Panc1 (cell line): ENCODE measurements around the gene MYH16. TPM values are rescaled to one million over a fixed set of nuclear protein-coding genes. Genes with fewer than 3 reads are reported as not detected.

ENCODE experiments used
- ATAC-seq: fragments of 200-7000 bp; cut with Tn5 transposase; 2 replicates; pipeline ENCODE4 v1.9.1; 2020; ENCODE audit warnings: mild to moderate bottlenecking, moderate library complexity
- BruUV-seq: library from RNA; stranded (reverse); fragments of 400-500 nt; replicated peaks from 2 replicates; lab custom pipeline; 2021; lab: Mats Ljungman, UMichigan
- CTCF ChIA-PET: fragments of 300-600 bp; sonication (Branson Sonifier 250); formaldehyde crosslinking; loops from one replicate; lab custom pipeline; 2022; ENCODE audit warnings: antibody characterized with exemption; lab: Charles Lee
- POLR2A ChIA-PET: fragments of 300-600 bp; sonication (Branson Sonifier 250); formaldehyde crosslinking; loops from one replicate; lab custom pipeline; 2022; ENCODE audit warnings: antibody characterized with exemption; lab: Charles Lee
- DNase-seq: peaks from one replicate; pipeline ENCODE4 v3.0.0-alpha.2; 2010; ENCODE audit warnings: low read depth, low spot score
- H3K27ac ChIP-seq: 2 replicates; pipeline ENCODE4 v1.5.1; 2011; ENCODE audit warnings: mild to moderate bottlenecking, low read length, inconsistent platforms
- H3K27me3 ChIP-seq: fragments of 200-500 bp; sonication (Bioruptor generic); 2 replicates; pipeline ENCODE4 v1.6.0; 2014; ENCODE audit warnings: low read length, inconsistent platforms; ENCODE audit not compliant: control insufficient read depth, insufficient read depth
- H3K36me3 ChIP-seq: fragments of 200-500 bp; sonication (Bioruptor generic); 2 replicates; pipeline ENCODE4 v1.5.1; 2014; ENCODE audit warnings: inconsistent platforms, mild to moderate bottlenecking, low read length, moderate library complexity; ENCODE audit not compliant: control insufficient read depth, insufficient read depth
- H3K4me1 ChIP-seq: 2 replicates; pipeline ENCODE4 v1.5.1; 2011; ENCODE audit warnings: inconsistent platforms, mild to moderate bottlenecking, low read length, moderate library complexity; ENCODE audit not compliant: control insufficient read depth, insufficient read depth
- H3K4me3 ChIP-seq, 2 experiments: 2 replicates each; pipeline ENCODE4 v1.5.1; 2011 to 2012; ENCODE audit warnings: low read depth in 2 of 2, low read length in 2 of 2, mild to moderate bottlenecking in 2 of 2, inconsistent platforms in 1 of 2, moderate library complexity in 1 of 2
- H3K9me3 ChIP-seq: fragments of 200-500 bp; sonication (Bioruptor generic); 2 replicates; pipeline ENCODE4 v1.5.1; 2014; ENCODE audit warnings: low read depth, mild to moderate bottlenecking, inconsistent platforms, low read length, moderate library complexity; ENCODE audit not compliant: control insufficient read depth, insufficient read depth
- POLR2AphosphoS5 ChIP-seq: IDR thresholded peaks from 2 replicates; pipeline ENCODE4 v1.6.1; 2012; ENCODE audit warnings: mild to moderate bottlenecking, low read depth, low read length, moderate library complexity
- SIN3A ChIP-seq: IDR thresholded peaks from 2 replicates; pipeline ENCODE4 v1.6.1; 2012; ENCODE audit warnings: low read depth, mild to moderate bottlenecking, low read length, moderate library complexity, borderline replicate concordance; ENCODE audit not compliant: insufficient read depth
- TCF7L2 ChIP-seq: IDR thresholded peaks from 2 replicates; pipeline ENCODE4 v1.6.1; 2011; ENCODE audit warnings: mild to moderate bottlenecking, low read depth, low read length, inconsistent platforms
- in situ Hi-C: cut with HindIII; loops from 2 replicates; pipeline ENCODE4 v1.10.0; 2016; ENCODE audit warnings: low sequenced_read_pairs, low pct_unique_long_range_greater_than_20kb
- intact Hi-C: fragments of 100-400 bp; cut with micrococcal nuclease; formaldehyde crosslinking; loops from one replicate; pipeline ENCODE4 v1.10.0; 2022; ENCODE audit not compliant: unreplicated experiment
- total RNA-seq: library from RNA; stranded (reverse); gene quantifications from one replicate; pipeline ENCODE4 v1.2.1, GENCODE V29; 2021; ENCODE audit not compliant: unreplicated experiment
- TF ChIP-seq, protein P1 (sequence below): fragments of 450-650 bp; IDR thresholded peaks from 2 replicates; pipeline ENCODE4 v1.5.1; 2017; ENCODE audit warnings: mild to moderate bottlenecking
- TF ChIP-seq, protein P2 (sequence below), 2 experiments: IDR thresholded peaks; 2 replicates each; pipeline ENCODE4 v1.6.1; 2011 to 2012; ENCODE audit warnings: low read depth in 2 of 2, control low read depth in 1 of 2, low read length in 1 of 2, mild to moderate bottlenecking in 1 of 2, moderate library complexity in 1 of 2; ENCODE audit not compliant: insufficient read depth in 1 of 2

Gene MYH16
- total RNA-seq, 1 experiment from 2014 or later: 0.23 TPM

DNA sequence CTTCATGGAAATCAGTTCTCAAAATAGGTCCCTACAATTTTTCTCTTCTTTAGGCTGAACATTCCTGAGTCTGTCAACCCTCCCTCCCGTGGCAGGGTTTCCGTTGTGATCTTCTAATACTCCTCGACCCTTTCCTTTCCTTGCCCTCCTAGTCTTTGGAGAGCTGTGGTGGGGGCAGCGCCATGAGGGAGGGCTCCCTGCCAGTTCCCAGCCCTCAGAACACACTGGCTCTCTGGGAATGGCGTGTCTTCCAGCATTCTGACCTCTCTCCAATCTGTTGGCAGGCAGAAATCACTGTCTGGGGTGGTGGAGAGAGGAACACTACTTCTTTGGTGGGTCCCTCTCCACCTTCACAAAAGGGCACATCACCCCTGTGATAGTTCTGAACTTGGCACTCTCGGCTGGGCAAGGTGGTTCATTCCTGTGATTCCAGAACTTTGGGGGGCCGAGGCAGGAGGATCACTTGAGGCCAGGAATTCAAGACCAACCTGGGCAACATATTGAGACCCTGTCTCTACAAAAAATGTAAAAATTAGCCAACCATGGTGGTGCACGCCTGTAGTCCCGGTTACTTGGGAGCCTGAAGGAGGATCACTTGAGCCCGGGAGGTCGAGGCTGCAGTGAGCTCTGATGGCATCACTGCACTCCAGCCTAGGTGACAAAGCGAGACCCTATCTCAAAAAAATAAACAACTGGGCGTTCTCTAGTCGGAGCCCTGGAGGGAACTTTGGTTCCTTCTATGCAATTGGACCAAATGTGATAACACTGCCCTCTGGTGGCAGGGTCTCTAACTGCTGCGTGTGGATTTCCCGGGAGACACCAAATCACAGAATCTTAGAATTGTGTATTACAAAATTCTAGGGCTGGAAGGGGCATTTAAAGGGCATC is 39.9 kb downstream of the MYH16 start:
- intact Hi-C loops: loop anchor here (1.0 to 5.0 kb wide), 3 partner anchors 150 to 272 kb away; no protein-coding TSS in a partner anchor
- TF ChIP-seq, protein P1, sequence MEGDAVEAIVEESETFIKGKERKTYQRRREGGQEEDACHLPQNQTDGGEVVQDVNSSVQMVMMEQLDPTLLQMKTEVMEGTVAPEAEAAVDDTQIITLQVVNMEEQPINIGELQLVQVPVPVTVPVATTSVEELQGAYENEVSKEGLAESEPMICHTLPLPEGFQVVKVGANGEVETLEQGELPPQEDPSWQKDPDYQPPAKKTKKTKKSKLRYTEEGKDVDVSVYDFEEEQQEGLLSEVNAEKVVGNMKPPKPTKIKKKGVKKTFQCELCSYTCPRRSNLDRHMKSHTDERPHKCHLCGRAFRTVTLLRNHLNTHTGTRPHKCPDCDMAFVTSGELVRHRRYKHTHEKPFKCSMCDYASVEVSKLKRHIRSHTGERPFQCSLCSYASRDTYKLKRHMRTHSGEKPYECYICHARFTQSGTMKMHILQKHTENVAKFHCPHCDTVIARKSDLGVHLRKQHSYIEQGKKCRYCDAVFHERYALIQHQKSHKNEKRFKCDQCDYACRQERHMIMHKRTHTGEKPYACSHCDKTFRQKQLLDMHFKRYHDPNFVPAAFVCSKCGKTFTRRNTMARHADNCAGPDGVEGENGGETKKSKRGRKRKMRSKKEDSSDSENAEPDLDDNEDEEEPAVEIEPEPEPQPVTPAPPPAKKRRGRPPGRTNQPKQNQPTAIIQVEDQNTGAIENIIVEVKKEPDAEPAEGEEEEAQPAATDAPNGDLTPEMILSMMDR: peak; percentile 93
- TF ChIP-seq POLR2AphosphoS5 (no peak), SIN3A (no peak), TCF7L2 (no peak)
- TF ChIP-seq, protein P2, sequence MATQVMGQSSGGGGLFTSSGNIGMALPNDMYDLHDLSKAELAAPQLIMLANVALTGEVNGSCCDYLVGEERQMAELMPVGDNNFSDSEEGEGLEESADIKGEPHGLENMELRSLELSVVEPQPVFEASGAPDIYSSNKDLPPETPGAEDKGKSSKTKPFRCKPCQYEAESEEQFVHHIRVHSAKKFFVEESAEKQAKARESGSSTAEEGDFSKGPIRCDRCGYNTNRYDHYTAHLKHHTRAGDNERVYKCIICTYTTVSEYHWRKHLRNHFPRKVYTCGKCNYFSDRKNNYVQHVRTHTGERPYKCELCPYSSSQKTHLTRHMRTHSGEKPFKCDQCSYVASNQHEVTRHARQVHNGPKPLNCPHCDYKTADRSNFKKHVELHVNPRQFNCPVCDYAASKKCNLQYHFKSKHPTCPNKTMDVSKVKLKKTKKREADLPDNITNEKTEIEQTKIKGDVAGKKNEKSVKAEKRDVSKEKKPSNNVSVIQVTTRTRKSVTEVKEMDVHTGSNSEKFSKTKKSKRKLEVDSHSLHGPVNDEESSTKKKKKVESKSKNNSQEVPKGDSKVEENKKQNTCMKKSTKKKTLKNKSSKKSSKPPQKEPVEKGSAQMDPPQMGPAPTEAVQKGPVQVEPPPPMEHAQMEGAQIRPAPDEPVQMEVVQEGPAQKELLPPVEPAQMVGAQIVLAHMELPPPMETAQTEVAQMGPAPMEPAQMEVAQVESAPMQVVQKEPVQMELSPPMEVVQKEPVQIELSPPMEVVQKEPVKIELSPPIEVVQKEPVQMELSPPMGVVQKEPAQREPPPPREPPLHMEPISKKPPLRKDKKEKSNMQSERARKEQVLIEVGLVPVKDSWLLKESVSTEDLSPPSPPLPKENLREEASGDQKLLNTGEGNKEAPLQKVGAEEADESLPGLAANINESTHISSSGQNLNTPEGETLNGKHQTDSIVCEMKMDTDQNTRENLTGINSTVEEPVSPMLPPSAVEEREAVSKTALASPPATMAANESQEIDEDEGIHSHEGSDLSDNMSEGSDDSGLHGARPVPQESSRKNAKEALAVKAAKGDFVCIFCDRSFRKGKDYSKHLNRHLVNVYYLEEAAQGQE (IDR thresholded peaks at IDR 0.05; ENCODE audit: insufficient read depth in 1 of 2, low read depth in 2 of 2, low read length in 1 of 2): no peak
- peak overlapping the region; percentile 44 for H3K27ac ChIP-seq
- DNase-seq: peak; percentile 60
- in situ Hi-C loops: no loop called here
- BruUV-seq: no TSS peak
- ChIA-PET CTCF (no interaction called here), POLR2A (no interaction called here)
- H3K4me1 ChIP-seq: peaks cover 6% of the 10 kb centered on the region; the same call in 1 of the 2 replicates
- no peaks in the 10 kb centered on the region for H3K36me3 ChIP-seq
- no peak overlapping the region for H3K4me3 ChIP-seq
- peak; percentile 85 for ATAC-seq
- no peaks in the 10 kb centered on the region; the same call in 1 of the 2 replicates for H3K9me3 ChIP-seq
- no peaks in the 10 kb centered on the region for H3K27me3 ChIP-seq

DNA sequence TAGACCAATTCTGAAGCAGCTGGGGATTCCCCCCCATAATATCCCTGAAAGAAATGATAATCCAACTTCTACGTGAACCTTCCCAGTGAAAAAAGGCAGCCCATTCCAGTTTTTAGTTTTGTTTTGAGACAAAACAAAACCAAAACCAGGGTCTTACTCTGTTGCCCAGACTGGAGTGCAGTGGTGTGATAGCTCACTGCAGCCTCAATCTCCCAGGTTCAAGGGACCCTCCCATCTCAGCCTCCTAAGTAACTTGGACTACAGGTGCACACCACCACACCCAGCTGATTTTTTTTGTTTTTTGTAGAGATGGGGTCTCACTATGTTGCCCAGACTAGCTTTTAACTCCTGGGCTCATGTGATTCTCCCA is 40.5 kb downstream of the MYH16 start:
- Histone ChIP-seq H3K9me3 (no peaks in the 10 kb centered on the region; the same call in 1 of the 2 replicates), H3K27ac (no peak overlapping the region), H3K4me1 (peaks cover 6% of the 10 kb centered on the region; the same call in 1 of the 2 replicates), H3K27me3 (no peaks in the 10 kb centered on the region), H3K4me3 (no peak overlapping the region), H3K36me3 (no peaks in the 10 kb centered on the region)
- ChIA-PET POLR2A (no interaction called here), CTCF (no interaction called here)
- BruUV-seq: no TSS peak
- ATAC-seq (no peak), DNase-seq (no peak)
- intact Hi-C loops (loop anchor here (1.0 to 5.0 kb wide), 3 partner anchors 151 to 273 kb away; no protein-coding TSS in a partner anchor), in situ Hi-C loops (no loop called here)
- TF ChIP-seq SIN3A (no peak), POLR2AphosphoS5 (no peak), TCF7L2 (no peak)
- TF ChIP-seq, protein P2 (IDR thresholded peaks at IDR 0.05; ENCODE audit: insufficient read depth in 1 of 2, low read depth in 2 of 2, low read length in 1 of 2): no peak
- TF ChIP-seq, protein P1: peak; percentile 65
